Common myeloid progenitor, CD34-positive (primary cell): Measurements from ENCODE around the gene FKBP11.
A peak's percentile ranks its signal among the peaks of the same experiment; 100 is the strongest.

Experiments used
- CTCF ChIA-PET: fragments of 350-600 bp; sonication (Branson Sonifier 250); formaldehyde crosslinking; loops from one replicate; lab custom pipeline; 2021; ENCODE audit warnings: antibody characterized with exemption; lab: Charles Lee
- POLR2A ChIA-PET: fragments of 350-600 bp; sonication (Branson Sonifier 250); formaldehyde crosslinking; loops from one replicate; lab custom pipeline; 2021; ENCODE audit warnings: antibody characterized with exemption; lab: Charles Lee
- DNase-seq, 3 donors: peaks; one replicate each; pipeline versions ENCODE4 v3.0.0 to v3.0.0-alpha.2; 2013
- H3K27ac ChIP-seq, 2 experiments: 1 replicate in 1 of 2; 2 replicates in 1 of 2; pipeline ENCODE4 v1.7.0; 2013; ENCODE audit warnings: inconsistent platforms in 2 of 2, low read length in 2 of 2, mild to moderate bottlenecking in 2 of 2, low read depth in 1 of 2, moderate library complexity in 1 of 2; ENCODE audit not compliant: severe bottlenecking in 2 of 2, insufficient read depth in 1 of 2, poor library complexity in 1 of 2
- H3K27me3 ChIP-seq, 5 experiments: replicated peaks in 2 of 5; 1 replicate in 3 of 5; 2 replicates in 2 of 5; pipeline versions ENCODE4 v1.6.1 to v1.7.0; 2013; ENCODE audit warnings: low read length in 4 of 5, mild to moderate bottlenecking in 2 of 5, moderate library complexity in 2 of 5, inconsistent platforms in 1 of 5; ENCODE audit not compliant: insufficient read depth in 5 of 5, control insufficient read depth in 4 of 5
- H3K36me3 ChIP-seq, 4 experiments: 1 replicate in 2 of 4; 2 replicates in 2 of 4; pipeline versions ENCODE4 v1.6.1 to v1.7.0; 2013; ENCODE audit warnings: low read length in 3 of 4, control low read depth in 1 of 4, mild to moderate bottlenecking in 1 of 4; ENCODE audit not compliant: control insufficient read depth in 4 of 4, insufficient read depth in 4 of 4
- H3K4me1 ChIP-seq, 4 experiments: 1 replicate in 3 of 4; 2 replicates in 1 of 4; pipeline versions ENCODE4 v1.6.1 to v1.7.1; 2013; ENCODE audit warnings: low read length in 3 of 4, mild to moderate bottlenecking in 3 of 4, control low read depth in 1 of 4, inconsistent platforms in 1 of 4, moderate library complexity in 1 of 4; ENCODE audit not compliant: control insufficient read depth in 4 of 4, insufficient read depth in 4 of 4; ENCODE audit errors: control extremely low read depth in 1 of 4
- H3K4me3 ChIP-seq, 7 experiments: 1 replicate in 4 of 7; 2 replicates in 3 of 7; pipeline versions ENCODE4 v1.5.1 to v1.7.0; 2013; ENCODE audit warnings: mild to moderate bottlenecking in 7 of 7, low read length in 6 of 7, moderate library complexity in 6 of 7, inconsistent platforms in 2 of 7, low read depth in 2 of 7, control low read depth in 1 of 7; ENCODE audit not compliant: insufficient read depth in 4 of 7, control insufficient read depth in 1 of 7; ENCODE audit errors: extremely low read depth in 1 of 7
- H3K9me3 ChIP-seq, 5 experiments: 1 replicate in 4 of 5; 2 replicates in 1 of 5; pipeline versions ENCODE4 v1.6.1 to v1.7.1; 2013; ENCODE audit warnings: low read length in 4 of 5, mild to moderate bottlenecking in 2 of 5, inconsistent platforms in 1 of 5, low read depth in 1 of 5, moderate library complexity in 1 of 5; ENCODE audit not compliant: control insufficient read depth in 4 of 5, insufficient read depth in 2 of 5; ENCODE audit errors: control extremely low read depth in 1 of 5
- WGBS: methylation state at CpG from one replicate; pipeline ENCODE4 v1.1.5; 2013; ENCODE audit not compliant: insufficient coverage; 5-methylcytosine and 5-hydroxymethylcytosine counted together

Gene FKBP11

GRCh38 chr12:48890657-48891418 is 34.5 kb downstream of the FKBP11 start:
- ChIA-PET CTCF (interaction anchor here (0.6 to 5.6 kb wide), 32 partner anchors 8 to 544 kb away, joined by 3 to 189 read pairs (median 5); partner anchors contain the start of genes DDX23, RND1 and WNT1), POLR2A (interaction anchor here (0.8 kb wide), 1 partner anchor 32 kb away, joined by 4 read pairs; no protein-coding TSS in a partner anchor)
- WGBS, result 5% methylated on average over 24 of the region's 37 CpGs

GRCh38 chr12:48889679-48890078 is 35.6 kb downstream of the FKBP11 start:
- H3K36me3 ChIP-seq, result no peaks in the 10 kb centered on the region
- H3K9me3 ChIP-seq, result no peaks in the 10 kb centered on the region
- H3K27me3 ChIP-seq, result peaks cover 3 to 18% (median 5%) of the 10 kb centered on the region in 5 experiments
- 92% methylated on average over 3 of the region's 3 CpGs for WGBS
- ChIA-PET POLR2A (no interaction called here), CTCF (interaction anchor here (0.8 to 5.6 kb wide), 20 partner anchors 8 to 94 kb away, joined by 3 to 189 read pairs (median 6); partner anchors contain the start of genes DDX23, RND1 and WNT1)
- H3K4me1 ChIP-seq, result peaks cover 0 to 7% (median 2%) of the 10 kb centered on the region in 4 experiments
- no peak for DNase-seq
- no peak overlapping the region for H3K27ac ChIP-seq
- no peak overlapping the region for H3K4me3 ChIP-seq

More at GRCh38 chr12:48890657-48891418, 34.5 kb downstream of the FKBP11 start:
- Histone ChIP-seq H3K4me3 (peak overlapping the region in 2 of 7 experiments; percentile 22 to 50), H3K4me1 (peaks cover 0 to 7% (median 2%) of the 10 kb centered on the region in 4 experiments), H3K36me3 (no peaks in the 10 kb centered on the region), H3K27me3 (peaks cover 3 to 18% (median 5%) of the 10 kb centered on the region in 5 experiments), H3K27ac (no peak overlapping the region), H3K9me3 (no peaks in the 10 kb centered on the region)
- peak; percentile 60 to 73 (median 67) for DNase-seq

GRCh38 chr12:48883305-48884161 is 41.8 kb downstream of the FKBP11 start:
- Histone ChIP-seq H3K36me3 (no peaks in the 10 kb centered on the region), H3K27me3 (peaks cover 0 to 23% (median 9%) of the 10 kb centered on the region in 5 experiments), H3K27ac (no peak overlapping the region), H3K4me1 (peaks cover 0 to 12% (median 6%) of the 10 kb centered on the region in 4 experiments), H3K9me3 (no peaks in the 10 kb centered on the region), H3K4me3 (no peak overlapping the region)
- DNase-seq, result no peak
- CTCF ChIA-PET, result interaction anchor here (0.8 to 7.0 kb wide), 7 partner anchors 13 to 69 kb away, joined by 3 to 45 read pairs (median 5); no protein-coding TSS in a partner anchor
- POLR2A ChIA-PET, result interaction anchor here (0.6 to 1.1 kb wide), 2 partner anchors 17 to 69 kb away, joined by 3 to 4 read pairs; no protein-coding TSS in a partner anchor
- WGBS, result 92% methylated on average over 12 of the region's 13 CpGs

GRCh38 chr12:48882972-48883304 is 42.4 kb downstream of the FKBP11 start:
- DNase-seq, result no peak
- Histone ChIP-seq H3K27ac (no peak overlapping the region), H3K27me3 (peaks cover 0 to 23% (median 9%) of the 10 kb centered on the region in 5 experiments), H3K4me1 (peaks cover 0 to 12% (median 6%) of the 10 kb centered on the region in 4 experiments), H3K4me3 (no peak overlapping the region), H3K9me3 (no peaks in the 10 kb centered on the region), H3K36me3 (no peaks in the 10 kb centered on the region)
- ChIA-PET CTCF (interaction anchor here (0.8 to 7.0 kb wide), 9 partner anchors 8 to 69 kb away, joined by 3 to 45 read pairs (median 5); no protein-coding TSS in a partner anchor), POLR2A (no interaction called here)
- 83% methylated on average over 2 of the region's 3 CpGs for WGBS

GRCh38 chr12:48882315-48882687 is 43.0 kb downstream of the FKBP11 start:
- Histone ChIP-seq H3K9me3 (no peaks in the 10 kb centered on the region), H3K36me3 (no peaks in the 10 kb centered on the region), H3K27ac (no peak overlapping the region), H3K4me1 (peaks cover 0 to 12% (median 6%) of the 10 kb centered on the region in 4 experiments), H3K27me3 (peaks cover 0 to 23% (median 9%) of the 10 kb centered on the region in 5 experiments), H3K4me3 (peak overlapping the region in 2 of 7 experiments; percentile 19 to 21)
- DNase-seq, result no peak
- WGBS, result 10% methylated on average over 7 of the region's 10 CpGs
- ChIA-PET POLR2A (no interaction called here), CTCF (interaction anchor here (1.0 to 7.0 kb wide), 3 partner anchors 9 to 29 kb away, joined by 4 to 45 read pairs (median 7); no protein-coding TSS in a partner anchor)

GRCh38 chr12:48881686-48882314 is 43.5 kb downstream of the FKBP11 start:
- whole genome bisulfite sequencing, result 68% methylated on average over 8 of the region's 9 CpGs
- CTCF ChIA-PET, result interaction anchor here (0.6 to 7.0 kb wide), 6 partner anchors 8 to 46 kb away, joined by 4 to 45 read pairs (median 10); partner anchors contain the start of gene DDX23
- Histone ChIP-seq H3K4me1 (peaks cover 0 to 12% (median 6%) of the 10 kb centered on the region in 4 experiments), H3K27me3 (peaks cover 0 to 23% (median 9%) of the 10 kb centered on the region in 5 experiments), H3K27ac (no peak overlapping the region), H3K36me3 (no peaks in the 10 kb centered on the region), H3K4me3 (peak overlapping the region in 1 of 7 experiments; percentile 19), H3K9me3 (no peaks in the 10 kb centered on the region)
- DNase-seq, result no peak
- POLR2A ChIA-PET, result no interaction called here
